Endodermal cell (in vitro differentiated cells): Measurements from ENCODE around the gene GCH1. TPM values are rescaled to one million over a fixed set of nuclear protein-coding genes. Genes with fewer than 3 reads are reported as not detected.

Experiments
- DNase-seq: peaks from one replicate; pipeline ENCODE4 v3.0.0-alpha.2; 2017
- H3K27ac ChIP-seq: 2 replicates; pipeline ENCODE4 v1.5.1; 2013; ENCODE audit warnings: mild to moderate bottlenecking, low read depth, low read length, moderate library complexity
- H3K27me3 ChIP-seq: 2 replicates; pipeline ENCODE4 v1.6.1; 2013; ENCODE audit warnings: mild to moderate bottlenecking, low read length, moderate library complexity; ENCODE audit not compliant: insufficient read depth, control insufficient read depth, poor library complexity, severe bottlenecking
- H3K36me3 ChIP-seq: 2 replicates; pipeline ENCODE4 v1.7.0; 2013; ENCODE audit warnings: mild to moderate bottlenecking, low read length, moderate library complexity; ENCODE audit not compliant: control insufficient read depth, insufficient read depth
- H3K4me1 ChIP-seq: one replicate; pipeline ENCODE4 v1.7.0; 2013; ENCODE audit warnings: low read length; ENCODE audit not compliant: control insufficient read depth, insufficient read depth
- H3K4me3 ChIP-seq: 2 replicates; pipeline ENCODE4 v1.5.1; 2013; ENCODE audit warnings: mild to moderate bottlenecking, low read length, moderate library complexity
- H3K9ac ChIP-seq: 2 replicates; pipeline ENCODE4 v1.6.1; 2013; ENCODE audit warnings: mild to moderate bottlenecking, low read length, moderate library complexity; ENCODE audit not compliant: poor library complexity, severe bottlenecking; ENCODE audit errors: extremely low read depth
- H3K9me3 ChIP-seq: 2 replicates; pipeline ENCODE4 v1.6.1; 2013; ENCODE audit warnings: mild to moderate bottlenecking, low read length, moderate library complexity; ENCODE audit not compliant: control insufficient read depth
- H3K27ac Mint-ChIP-seq: 2 replicates; pipeline ENCODE4 v1.8.0; 2020; ENCODE audit warnings: mixed read lengths
- H3K27me3 Mint-ChIP-seq: 2 replicates; pipeline ENCODE4 v1.8.0; 2021; ENCODE audit warnings: mild to moderate bottlenecking, mixed read lengths; ENCODE audit not compliant: insufficient read depth
- H3K36me3 Mint-ChIP-seq: 2 replicates; pipeline ENCODE4 v1.8.0; 2020; ENCODE audit warnings: low read depth, mixed read lengths
- H3K4me1 Mint-ChIP-seq: 2 replicates; pipeline ENCODE4 v1.8.0; 2020; ENCODE audit warnings: mixed read lengths
- H3K4me3 Mint-ChIP-seq: 2 replicates; pipeline ENCODE4 v1.8.0; 2020; ENCODE audit warnings: mild to moderate bottlenecking, moderate library complexity, mixed read lengths
- H3K9me3 Mint-ChIP-seq: 2 replicates; pipeline ENCODE4 v1.8.0; 2020; ENCODE audit warnings: mild to moderate bottlenecking, mixed read lengths
- CTCF ChIP-seq: fragments of 200-600 bp; sonication (generic); conservative IDR thresholded peaks from 2 replicates; pipeline ENCODE4 v1.5.0; 2021; ENCODE audit warnings: antibody characterized with exemption, mild to moderate bottlenecking
- WGBS, 2 experiments: methylation state at CpG; one replicate each; pipeline versions ENCODE4 v1.1.5 to v1.1.7; 2013; ENCODE audit warnings: missing lambda C conversion rate in 2 of 2, mixed read lengths in 1 of 2; ENCODE audit not compliant: insufficient coverage in 1 of 2, insufficient read length in 1 of 2; 5-methylcytosine and 5-hydroxymethylcytosine counted together
- total RNA-seq, 2 donors: library from RNA; stranded (reverse); fragmentation: NEBNext Ultra II Directional in 1 of 2; extraction: Animal tissue kit (Norgen Biotek cat#: 25700) in 1 of 2; gene quantifications; 2 replicates in 1 of 2; 3 replicates in 1 of 2; pipeline ENCODE4 v1.2.1, GENCODE V29; 2021

The GCH1 gene
- total RNA-seq, 2 donors from 2014 or later, result 18.3 to 18.7 TPM

GRCh38 chr14:54796961-54797360, 105.7 kb downstream of the GCH1 start:
- H3K27me3 ChIP-seq, result peaks cover 18% of the 10 kb centered on the region
- no peak overlapping the region for H3K9ac ChIP-seq
- H3K27ac Mint-ChIP-seq, result no peak overlapping the region
- H3K9me3 Mint-ChIP-seq, result peaks cover 7% of the 10 kb centered on the region
- no peaks in the 10 kb centered on the region for H3K4me1 ChIP-seq
- no peak overlapping the region for H3K4me3 Mint-ChIP-seq
- no peaks in the 10 kb centered on the region for H3K36me3 Mint-ChIP-seq
- no peaks in the 10 kb centered on the region for H3K36me3 ChIP-seq
- DNase-seq, result no peak
- no peak overlapping the region for H3K27ac ChIP-seq
- peaks cover 15% of the 10 kb centered on the region for H3K9me3 ChIP-seq
- H3K27me3 Mint-ChIP-seq, result peaks cover 28% of the 10 kb centered on the region
- H3K4me1 Mint-ChIP-seq, result peaks cover 19% of the 10 kb centered on the region
- TF ChIP-seq CTCF, result no peak
- no peak overlapping the region for H3K4me3 ChIP-seq

DNA sequence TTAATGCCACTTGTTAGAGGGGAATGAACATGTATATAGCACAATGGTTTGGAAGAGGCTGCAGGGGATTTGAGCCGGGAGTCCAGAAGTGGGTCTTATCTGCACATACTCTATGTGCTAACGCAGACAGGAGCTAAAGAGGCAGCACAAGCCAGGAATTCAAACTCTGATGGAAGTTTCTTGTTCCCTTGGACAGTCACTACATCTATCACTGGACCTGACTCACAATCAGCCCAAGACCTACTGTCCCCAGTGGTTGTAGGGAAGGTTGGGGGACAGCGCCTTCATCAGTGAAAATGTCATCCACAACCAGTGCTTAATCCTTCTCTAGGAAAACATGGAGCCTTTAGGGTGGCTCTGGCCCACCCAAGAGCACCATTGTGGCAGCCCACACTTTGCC, 107.8 kb downstream of the GCH1 start:
- no peak overlapping the region for H3K4me3 Mint-ChIP-seq
- no peak overlapping the region for H3K9ac ChIP-seq
- no peak overlapping the region for H3K27ac ChIP-seq

DNA sequence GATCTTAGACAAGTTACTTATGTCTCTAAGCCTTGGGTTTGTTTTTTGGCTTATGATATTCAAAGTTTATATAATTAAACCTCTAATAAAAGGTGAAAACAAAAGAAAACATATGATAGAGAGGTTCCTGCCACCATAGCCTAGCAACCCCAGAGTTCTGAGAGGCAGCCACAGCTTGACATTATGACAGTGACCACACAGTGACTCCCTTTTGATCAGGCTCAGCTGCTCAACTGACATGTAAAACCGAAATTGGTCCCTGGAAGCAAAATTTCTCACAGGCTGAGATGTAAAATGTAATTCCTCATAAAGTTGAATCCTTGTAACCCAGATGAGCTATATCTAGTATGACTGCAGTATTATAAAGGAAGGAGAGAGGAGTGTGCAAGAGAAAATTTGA, 108.5 kb downstream of the GCH1 start:
- peaks cover 18% of the 10 kb centered on the region for H3K27me3 ChIP-seq
- Mint-ChIP-seq H3K9me3 (peaks cover 4% of the 10 kb centered on the region), H3K36me3 (no peaks in the 10 kb centered on the region), H3K4me3 (no peak overlapping the region), H3K27me3 (peaks cover 20% of the 10 kb centered on the region), H3K27ac (no peak overlapping the region), H3K4me1 (peaks cover 17% of the 10 kb centered on the region)
- H3K9me3 ChIP-seq, result peaks cover 9% of the 10 kb centered on the region
- no peak overlapping the region for H3K4me3 ChIP-seq
- peak; percentile 8 for DNase-seq
- H3K9ac ChIP-seq, result no peak overlapping the region
- no peaks in the 10 kb centered on the region for H3K4me1 ChIP-seq
- H3K36me3 ChIP-seq, result no peaks in the 10 kb centered on the region
- no peak for TF ChIP-seq CTCF
- H3K27ac ChIP-seq, result peak overlapping the region; percentile 14
- 46 to 58% methylated on average over 1 of the region's 1 CpG for WGBS, 2 experiments

More for the DNA sequence above, 107.8 kb downstream of the GCH1 start:
- H3K36me3 Mint-ChIP-seq, result no peaks in the 10 kb centered on the region
- no peak overlapping the region for H3K27ac Mint-ChIP-seq
- H3K36me3 ChIP-seq, result no peaks in the 10 kb centered on the region
- H3K4me1 Mint-ChIP-seq, result peaks cover 18% of the 10 kb centered on the region
- no peaks in the 10 kb centered on the region for H3K4me1 ChIP-seq
- H3K9me3 Mint-ChIP-seq, result peaks cover 4% of the 10 kb centered on the region
- peaks cover 18% of the 10 kb centered on the region for H3K27me3 ChIP-seq
- peak; percentile 21 for DNase-seq
- 99 to 100% methylated on average over 1 to 3 of the region's 3 CpGs for WGBS, 2 experiments
- no peak for TF ChIP-seq CTCF
- H3K27me3 Mint-ChIP-seq, result peaks cover 20% of the 10 kb centered on the region
- no peak overlapping the region for H3K4me3 ChIP-seq
- peaks cover 9% of the 10 kb centered on the region for H3K9me3 ChIP-seq
